ENCODE results near the gene ZNF784. TPM values are rescaled to one million over a fixed set of nuclear protein-coding genes. Genes with fewer than 3 reads are reported as not detected.
A peak's percentile ranks its signal among the peaks of the same experiment; 100 is the strongest.

The ZNF784 gene
- total and polyA plus RNA-seq, 2 of the 8 experiments (the other 6 are each of a cell fraction or from before 2014, with no cell fraction given) = 6.5 to 8.0 TPM

DNA sequence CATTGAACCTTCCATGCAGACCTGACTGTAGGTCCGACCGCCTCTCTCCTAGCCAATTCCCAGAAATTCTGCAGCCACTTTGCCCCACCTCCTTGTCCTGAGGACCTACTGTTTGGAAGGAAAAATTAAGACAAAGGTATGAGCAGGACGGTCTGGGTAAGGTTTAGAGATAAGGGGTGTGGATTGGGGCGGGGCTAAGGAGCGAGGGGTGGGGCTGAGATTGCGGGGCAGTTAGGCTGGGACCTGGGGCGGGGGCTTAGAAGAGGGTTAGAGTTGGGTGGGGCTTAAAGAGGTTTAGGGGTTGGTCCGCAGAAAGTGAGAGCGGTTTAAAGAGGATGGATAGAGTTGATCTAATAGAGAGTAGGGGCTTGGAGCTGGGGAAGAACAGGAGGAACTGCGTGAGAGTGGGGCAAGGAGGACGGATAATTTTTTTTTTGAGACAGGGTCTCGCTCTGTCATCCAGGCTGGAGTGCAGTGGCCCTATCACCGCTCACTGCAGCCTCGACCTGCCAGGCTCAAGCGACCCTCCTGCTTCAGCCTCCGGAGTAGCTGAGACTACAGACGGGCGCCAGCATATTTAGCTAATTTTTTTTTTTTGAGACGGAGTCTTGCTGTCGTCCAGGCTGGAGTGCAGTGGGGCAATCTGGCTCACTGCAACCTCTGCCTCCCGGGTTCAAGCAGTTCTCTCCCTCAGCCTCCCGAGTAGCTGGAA lies 20.6 kb downstream of the ZNF784 start (continued):
- TF ChIP-seq, protein P1, sequence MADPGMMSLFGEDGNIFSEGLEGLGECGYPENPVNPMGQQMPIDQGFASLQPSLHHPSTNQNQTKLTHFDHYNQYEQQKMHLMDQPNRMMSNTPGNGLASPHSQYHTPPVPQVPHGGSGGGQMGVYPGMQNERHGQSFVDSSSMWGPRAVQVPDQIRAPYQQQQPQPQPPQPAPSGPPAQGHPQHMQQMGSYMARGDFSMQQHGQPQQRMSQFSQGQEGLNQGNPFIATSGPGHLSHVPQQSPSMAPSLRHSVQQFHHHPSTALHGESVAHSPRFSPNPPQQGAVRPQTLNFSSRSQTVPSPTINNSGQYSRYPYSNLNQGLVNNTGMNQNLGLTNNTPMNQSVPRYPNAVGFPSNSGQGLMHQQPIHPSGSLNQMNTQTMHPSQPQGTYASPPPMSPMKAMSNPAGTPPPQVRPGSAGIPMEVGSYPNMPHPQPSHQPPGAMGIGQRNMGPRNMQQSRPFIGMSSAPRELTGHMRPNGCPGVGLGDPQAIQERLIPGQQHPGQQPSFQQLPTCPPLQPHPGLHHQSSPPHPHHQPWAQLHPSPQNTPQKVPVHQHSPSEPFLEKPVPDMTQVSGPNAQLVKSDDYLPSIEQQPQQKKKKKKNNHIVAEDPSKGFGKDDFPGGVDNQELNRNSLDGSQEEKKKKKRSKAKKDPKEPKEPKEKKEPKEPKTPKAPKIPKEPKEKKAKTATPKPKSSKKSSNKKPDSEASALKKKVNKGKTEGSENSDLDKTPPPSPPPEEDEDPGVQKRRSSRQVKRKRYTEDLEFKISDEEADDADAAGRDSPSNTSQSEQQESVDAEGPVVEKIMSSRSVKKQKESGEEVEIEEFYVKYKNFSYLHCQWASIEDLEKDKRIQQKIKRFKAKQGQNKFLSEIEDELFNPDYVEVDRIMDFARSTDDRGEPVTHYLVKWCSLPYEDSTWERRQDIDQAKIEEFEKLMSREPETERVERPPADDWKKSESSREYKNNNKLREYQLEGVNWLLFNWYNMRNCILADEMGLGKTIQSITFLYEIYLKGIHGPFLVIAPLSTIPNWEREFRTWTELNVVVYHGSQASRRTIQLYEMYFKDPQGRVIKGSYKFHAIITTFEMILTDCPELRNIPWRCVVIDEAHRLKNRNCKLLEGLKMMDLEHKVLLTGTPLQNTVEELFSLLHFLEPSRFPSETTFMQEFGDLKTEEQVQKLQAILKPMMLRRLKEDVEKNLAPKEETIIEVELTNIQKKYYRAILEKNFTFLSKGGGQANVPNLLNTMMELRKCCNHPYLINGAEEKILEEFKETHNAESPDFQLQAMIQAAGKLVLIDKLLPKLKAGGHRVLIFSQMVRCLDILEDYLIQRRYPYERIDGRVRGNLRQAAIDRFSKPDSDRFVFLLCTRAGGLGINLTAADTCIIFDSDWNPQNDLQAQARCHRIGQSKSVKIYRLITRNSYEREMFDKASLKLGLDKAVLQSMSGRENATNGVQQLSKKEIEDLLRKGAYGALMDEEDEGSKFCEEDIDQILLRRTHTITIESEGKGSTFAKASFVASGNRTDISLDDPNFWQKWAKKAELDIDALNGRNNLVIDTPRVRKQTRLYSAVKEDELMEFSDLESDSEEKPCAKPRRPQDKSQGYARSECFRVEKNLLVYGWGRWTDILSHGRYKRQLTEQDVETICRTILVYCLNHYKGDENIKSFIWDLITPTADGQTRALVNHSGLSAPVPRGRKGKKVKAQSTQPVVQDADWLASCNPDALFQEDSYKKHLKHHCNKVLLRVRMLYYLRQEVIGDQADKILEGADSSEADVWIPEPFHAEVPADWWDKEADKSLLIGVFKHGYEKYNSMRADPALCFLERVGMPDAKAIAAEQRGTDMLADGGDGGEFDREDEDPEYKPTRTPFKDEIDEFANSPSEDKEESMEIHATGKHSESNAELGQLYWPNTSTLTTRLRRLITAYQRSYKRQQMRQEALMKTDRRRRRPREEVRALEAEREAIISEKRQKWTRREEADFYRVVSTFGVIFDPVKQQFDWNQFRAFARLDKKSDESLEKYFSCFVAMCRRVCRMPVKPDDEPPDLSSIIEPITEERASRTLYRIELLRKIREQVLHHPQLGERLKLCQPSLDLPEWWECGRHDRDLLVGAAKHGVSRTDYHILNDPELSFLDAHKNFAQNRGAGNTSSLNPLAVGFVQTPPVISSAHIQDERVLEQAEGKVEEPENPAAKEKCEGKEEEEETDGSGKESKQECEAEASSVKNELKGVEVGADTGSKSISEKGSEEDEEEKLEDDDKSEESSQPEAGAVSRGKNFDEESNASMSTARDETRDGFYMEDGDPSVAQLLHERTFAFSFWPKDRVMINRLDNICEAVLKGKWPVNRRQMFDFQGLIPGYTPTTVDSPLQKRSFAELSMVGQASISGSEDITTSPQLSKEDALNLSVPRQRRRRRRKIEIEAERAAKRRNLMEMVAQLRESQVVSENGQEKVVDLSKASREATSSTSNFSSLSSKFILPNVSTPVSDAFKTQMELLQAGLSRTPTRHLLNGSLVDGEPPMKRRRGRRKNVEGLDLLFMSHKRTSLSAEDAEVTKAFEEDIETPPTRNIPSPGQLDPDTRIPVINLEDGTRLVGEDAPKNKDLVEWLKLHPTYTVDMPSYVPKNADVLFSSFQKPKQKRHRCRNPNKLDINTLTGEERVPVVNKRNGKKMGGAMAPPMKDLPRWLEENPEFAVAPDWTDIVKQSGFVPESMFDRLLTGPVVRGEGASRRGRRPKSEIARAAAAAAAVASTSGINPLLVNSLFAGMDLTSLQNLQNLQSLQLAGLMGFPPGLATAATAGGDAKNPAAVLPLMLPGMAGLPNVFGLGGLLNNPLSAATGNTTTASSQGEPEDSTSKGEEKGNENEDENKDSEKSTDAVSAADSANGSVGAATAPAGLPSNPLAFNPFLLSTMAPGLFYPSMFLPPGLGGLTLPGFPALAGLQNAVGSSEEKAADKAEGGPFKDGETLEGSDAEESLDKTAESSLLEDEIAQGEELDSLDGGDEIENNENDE (IDR thresholded peaks at IDR 0.05; ENCODE audit: insufficient replicate concordance, low read length) = no peak
- 0 out of 2 replicates have a peak, but pooled peaks have one; percentile 18 for TF ChIP-seq TAF1 (IDR thresholded peaks at IDR 0.05; ENCODE audit: low read depth, low read length)
- TF ChIP-seq CBX5 (IDR thresholded peaks at IDR 0.05; ENCODE audit: low read depth, low read length) = no peak
